Stimulated activated naive CD4-positive, alpha-beta T cell treated with Interleukin-2 at 50 U/mL for 16 hours (primary cell): ENCODE data around the gene SPG7.
"Not testable (repeated sequence)": the region's sequence is repeated elsewhere in the genome, so short reads cannot be mapped to it uniquely, and the experiment has no call there.

Experiments
- DNase-seq: peaks from one replicate; lab custom pipeline; 2025; lab: John Stamatoyannopoulos, UW

The SPG7 gene

DNA sequence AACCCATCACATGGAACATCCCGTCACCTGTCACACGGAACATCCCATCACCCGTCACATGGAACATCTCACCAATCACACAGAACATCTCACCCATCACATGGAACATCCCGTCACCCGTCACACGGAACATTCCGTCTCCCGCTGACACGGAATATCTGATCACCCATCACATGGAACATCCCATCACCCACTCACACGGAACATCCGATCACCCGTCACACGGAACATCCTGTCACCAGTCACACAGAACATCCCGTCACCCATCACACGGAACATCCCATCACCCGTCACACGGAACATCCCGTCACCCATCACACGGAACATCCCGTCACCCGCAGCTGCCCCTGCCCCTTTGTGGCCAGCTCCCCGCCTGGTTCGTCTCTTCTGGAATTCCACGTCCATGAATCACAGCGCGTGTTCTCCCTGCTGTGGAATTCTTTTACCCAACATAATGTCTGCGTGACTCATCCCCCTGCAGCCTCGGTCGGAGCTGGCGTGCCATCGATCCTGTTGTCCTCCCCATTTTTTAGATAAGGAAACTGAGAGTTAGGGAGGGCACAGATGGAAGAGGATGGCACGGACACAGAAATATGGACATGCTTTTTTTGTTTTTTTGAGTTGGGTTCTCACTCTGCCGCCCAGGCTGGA, 73.0 kb downstream of the SPG7 start:
- DNase-seq, result no peak

DNA sequence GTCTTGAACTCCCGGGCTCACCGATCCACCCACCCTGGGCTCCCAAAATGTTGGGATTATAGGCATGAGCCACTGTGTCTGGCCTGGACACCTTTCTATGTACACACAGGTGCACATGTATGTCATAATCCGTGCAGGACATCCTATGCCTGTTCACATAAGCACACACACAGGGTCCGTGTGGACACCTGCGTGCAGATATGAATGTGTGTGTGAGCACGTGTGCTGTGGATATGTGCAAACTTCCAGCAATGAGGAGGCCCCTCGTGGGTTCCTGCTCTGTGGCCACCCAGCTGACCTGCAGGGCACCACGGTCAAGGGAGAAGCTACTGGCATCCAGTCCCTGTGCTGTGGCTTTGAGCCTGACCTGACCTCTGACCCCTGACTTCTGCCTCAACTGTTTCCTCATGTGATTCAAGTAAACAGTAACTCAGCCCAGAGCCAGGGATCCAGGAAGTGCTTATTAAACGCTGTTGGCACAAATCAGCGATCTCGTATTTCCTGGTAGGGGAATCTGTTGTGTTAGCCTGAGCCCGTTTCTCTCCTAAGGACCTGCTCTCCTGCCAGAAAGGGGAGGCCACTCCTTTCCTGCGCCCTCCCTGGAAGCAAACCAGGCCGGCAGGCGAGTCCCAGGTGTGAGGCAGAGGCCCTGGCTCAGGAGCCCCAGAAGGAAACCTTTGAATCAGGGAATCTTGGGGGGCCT, 73.8 kb downstream of the SPG7 start:
- no peak for DNase-seq

DNA sequence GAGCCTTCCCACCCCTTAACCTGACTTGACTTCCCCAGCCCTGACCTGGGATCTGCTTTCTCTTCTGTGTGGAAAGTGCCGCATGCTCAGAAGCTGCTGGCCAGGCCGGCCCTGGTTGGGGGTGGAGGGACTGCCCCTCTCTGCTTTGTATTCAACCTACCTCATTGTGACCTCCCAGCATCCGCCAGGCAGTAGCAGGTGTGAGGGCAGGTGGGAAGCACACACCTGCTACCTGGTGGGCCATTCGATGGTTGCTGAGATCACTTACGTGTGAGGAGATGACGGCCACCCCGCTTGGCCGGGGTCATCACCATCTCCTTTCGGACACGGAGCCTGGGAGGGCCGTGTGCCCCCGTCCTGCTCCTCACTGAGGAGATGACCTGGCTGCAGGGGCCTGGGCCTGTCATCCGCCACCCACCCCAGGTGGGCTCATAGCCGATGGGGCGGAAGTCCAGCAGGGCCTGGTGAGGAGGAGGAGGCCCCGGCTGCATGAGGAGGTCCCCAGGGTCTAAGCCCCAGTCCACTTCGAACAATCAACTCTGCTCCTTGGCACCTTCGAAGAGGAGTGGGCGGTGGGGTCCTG, 74.5 kb downstream of the SPG7 start:
- no peak for DNase-seq

DNA sequence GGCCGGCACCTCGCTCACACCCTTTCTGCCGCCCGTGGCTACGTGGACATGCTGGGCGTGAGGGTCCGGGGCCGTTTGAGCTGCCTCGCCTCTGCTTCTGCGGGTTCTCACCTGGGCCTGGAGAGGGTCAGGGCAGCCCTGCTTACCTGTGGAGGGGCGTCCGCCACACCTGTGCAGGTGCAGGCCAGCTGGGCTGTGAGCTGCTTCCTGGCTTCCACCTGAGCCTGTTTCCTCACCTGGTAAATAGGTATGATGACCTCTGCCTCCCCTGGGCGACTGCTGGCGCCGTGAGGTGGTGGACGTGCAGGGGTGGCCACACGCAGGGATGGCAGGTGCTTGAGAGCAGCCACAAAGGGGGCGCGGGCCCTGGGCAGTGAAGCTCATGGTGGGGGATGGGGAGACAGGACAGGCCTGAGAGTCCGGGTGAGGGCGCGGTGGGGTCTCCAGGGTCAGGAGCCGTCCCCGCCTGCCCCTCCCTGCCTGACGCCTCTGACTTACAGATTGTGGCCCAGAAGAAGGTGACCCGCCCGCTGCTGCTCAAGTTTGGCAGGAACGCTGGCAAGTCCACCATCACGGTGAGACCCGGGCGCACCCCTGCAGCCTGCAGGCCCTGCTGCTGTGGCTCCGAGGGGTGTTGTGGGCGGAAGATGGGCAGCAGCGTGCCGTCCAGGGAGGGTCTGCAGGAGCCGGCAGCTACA, 75.1 kb downstream of the SPG7 start:
- DNase-seq, result no peak

DNA sequence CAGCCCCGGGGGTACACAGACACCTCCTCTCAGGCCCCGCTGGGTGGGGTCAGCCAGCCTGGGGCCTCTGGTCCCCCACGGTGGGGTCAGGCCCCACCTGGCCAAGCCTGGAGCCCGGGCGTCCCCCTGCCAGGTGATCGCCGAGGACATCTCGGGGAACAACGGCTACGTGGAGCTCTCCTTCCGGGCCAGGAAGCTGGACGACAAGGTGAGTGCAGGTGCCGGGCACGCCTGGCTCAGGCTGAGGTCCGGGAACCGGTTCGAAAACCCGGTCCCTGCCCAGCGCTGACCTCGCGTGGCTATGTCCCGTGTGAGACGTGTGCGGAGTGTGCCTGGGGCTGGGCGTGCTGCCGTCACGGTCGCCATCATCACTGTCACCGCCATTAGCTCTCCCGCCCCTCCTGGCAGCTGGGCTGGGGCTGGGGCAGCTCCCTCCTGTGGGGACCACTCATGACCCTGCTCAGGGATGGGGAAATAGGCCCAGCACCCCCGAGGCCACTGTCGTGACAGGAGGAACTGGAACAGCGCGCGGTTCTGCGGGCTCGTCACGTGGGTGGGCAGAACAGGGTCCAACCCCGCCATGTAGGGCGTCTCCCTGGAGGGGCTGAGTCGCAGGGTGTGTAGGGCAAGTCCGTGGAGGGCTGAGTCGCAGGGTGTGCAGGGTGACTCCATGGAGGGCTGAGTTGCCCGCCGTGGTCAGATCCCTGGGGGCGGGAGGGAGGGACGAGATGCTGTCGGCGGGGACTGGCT, 75.9 kb downstream of the SPG7 start:
- no peak for DNase-seq

DNA sequence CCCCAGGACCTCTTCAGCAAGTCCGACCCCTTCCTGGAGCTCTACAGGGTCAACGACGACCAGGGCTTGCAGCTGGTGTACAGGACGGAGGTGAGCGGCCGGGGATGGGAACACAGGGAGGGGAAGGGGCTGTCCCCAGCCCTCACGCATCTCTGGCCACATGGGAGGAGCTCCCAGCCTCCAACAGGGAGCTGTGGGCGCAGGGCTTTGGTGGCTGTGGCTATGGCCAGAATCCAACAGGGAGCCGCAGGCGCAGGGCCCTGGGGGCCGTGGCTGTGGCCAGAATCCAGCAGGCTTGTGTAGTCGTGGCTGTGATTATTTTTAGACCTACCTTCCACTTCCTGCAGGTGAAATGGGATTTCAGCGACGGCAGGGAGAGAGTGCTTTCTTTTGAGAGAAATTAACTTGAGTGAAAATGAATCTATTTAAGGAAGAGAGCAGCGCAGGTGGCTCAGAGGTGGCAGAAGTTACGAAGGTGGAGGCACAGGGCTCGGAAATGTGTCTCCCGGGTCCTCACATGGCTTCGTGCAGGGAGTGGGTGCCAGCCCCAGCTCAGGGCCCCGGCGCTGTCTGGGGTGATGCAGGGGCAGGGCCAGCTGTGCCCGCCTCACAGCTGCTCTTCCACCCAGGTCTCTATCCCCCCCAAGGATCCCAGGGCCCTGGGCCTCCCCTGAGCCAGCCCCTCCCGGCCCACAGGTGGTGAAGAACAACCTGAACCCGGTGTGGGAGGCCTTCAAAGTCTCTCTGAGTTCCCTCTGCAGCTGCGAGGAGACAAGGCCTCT, 76.8 kb downstream of the SPG7 start:
- DNase-seq, result no peak

DNA sequence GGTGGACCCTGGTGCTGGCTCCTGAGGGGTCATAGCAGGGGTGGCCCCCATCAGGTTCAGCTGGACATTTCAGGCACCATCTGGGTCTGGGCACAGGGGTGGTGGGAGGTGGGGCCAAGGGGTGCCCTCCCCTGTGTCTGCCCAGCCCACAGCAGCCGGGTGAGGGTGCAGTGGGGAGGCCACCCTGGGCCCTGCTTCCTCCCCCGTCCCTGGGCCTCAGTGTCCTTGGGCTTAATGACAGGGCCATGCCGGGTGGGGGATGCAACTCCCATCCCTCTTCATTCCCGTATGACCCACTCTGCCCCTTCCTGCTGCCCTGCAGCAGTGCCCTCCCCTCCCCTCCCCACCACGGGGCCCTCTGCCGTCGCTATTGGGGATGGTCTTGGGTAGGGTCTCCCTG, 78.0 kb downstream of the SPG7 start:
- no peak for DNase-seq

DNA sequence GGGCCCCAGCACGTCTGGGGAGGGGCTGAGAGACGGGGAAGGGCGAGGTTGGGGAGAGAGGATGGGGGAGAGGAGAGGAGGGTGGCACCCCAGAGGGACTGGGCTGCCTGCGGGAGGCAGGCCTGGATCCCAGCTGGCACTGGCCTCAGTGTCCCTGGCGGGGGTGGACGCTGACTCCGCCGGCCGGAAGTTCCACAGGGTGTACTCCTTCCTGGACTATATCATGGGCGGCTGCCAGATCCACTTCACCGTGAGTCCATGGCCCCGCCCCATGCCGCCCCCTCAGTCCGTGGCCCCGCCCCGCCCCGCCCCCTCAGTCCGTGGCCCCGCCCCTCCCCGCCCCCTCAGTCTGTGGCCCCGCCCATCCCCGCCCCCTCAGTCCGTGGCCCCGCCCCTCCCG, 78.7 kb downstream of the SPG7 start:
- DNase-seq, result no peak

DNA sequence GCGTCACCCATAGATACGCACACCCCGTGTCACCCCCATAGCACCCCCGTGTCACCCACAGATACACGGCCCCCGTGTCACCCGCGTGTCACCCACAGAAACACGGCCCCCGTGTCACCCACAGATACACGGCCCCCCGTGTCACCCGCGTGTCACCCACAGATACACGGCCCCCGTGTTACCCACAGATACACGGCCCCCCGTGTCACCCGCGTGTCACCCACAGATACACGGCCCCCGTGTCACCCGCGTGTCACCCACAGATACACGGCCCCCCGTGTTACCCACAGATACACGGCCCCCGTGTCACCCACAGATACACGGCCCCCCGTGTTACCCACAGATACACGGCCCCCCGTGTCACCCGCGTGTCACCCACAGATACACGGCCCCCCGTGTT, 79.5 kb downstream of the SPG7 start:
- not testable (repeated sequence) for DNase-seq

DNA sequence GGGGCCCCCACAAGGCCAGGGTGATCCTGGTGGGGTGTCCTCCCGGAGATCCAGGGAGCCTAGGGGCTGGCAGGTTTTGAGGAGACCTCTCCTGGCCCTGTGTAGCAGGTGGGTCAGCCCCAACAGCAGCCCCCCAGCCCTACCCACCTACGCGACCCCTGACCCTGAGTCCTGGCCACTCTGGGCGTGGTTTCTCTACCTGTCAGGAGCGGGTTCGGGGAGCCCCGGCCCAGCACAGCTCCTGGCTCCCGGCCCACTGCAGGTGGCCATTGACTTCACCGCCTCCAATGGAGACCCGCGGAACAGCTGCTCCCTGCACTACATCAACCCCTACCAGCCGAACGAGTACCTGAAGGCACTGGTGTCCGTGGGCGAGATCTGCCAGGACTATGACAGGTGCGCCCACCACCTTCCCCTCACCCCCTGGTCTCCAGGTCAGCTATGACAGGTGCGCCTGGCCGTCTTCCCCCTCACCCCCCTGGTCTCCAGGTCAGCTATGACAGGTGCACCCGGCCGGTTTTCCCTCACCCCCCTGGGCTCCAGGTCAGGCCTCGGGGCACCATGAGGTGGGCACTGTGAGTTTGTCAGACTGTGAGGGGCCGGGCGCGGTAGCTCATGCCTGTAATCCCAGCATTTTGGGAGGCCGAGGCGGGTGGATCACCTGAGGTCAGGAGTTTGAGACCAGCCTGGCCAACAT, 80.4 kb downstream of the SPG7 start:
- no peak for DNase-seq

DNA sequence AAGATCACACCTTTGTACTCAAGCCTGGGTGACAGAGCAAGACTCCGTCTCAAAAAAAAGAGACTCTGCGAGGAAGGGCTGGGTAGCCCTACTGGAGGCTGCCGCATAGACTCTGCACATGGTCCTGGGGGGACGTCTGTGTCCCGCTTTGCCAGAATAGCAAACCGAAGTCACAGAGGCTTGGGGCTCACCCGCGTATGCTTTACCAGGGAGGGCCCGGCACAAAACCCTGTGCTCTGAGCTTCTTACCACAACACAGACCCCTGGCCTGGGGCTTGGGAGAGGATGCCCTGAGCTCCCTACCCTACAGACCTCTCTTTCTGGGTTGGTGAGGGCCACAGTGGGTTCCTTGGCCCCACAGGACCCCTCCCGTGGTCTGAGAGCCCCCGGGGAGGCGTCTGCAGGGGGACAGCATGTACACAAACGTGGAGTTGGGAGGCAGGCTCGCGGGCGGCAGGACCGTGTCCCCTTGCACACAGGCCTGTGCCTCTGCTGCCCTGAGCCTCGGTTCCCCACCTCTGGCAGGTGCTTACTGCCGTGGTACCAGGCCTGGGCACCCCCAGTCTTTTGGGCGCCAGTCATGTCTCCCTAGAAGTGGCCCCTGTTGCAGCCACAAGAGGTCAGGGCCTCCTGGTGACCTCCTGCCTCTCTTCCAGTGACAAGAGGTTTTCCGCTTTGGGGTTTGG, 81.2 kb downstream of the SPG7 start:
- no peak for DNase-seq

DNA sequence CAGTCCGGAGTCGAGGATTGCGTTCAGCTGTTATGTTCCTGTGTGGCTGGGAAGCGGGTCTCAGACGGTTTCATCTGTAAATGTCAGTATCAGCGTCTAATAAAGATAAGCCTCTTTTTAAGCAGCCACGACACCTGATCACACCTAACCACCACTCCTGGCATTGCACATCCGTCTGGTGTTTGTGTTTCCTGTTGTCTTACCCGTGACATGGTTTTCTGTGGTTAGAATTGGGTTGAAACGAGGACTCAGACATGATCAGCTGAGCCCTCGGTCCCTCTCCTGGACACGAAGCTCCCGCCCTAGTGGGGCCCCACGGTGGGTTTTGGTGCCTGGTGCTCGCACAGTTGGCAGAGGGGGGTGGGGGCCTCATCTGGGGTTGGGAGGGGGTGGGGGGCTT, 85.6 kb downstream of the SPG7 start:
- peak; percentile 27 for DNase-seq

DNA sequence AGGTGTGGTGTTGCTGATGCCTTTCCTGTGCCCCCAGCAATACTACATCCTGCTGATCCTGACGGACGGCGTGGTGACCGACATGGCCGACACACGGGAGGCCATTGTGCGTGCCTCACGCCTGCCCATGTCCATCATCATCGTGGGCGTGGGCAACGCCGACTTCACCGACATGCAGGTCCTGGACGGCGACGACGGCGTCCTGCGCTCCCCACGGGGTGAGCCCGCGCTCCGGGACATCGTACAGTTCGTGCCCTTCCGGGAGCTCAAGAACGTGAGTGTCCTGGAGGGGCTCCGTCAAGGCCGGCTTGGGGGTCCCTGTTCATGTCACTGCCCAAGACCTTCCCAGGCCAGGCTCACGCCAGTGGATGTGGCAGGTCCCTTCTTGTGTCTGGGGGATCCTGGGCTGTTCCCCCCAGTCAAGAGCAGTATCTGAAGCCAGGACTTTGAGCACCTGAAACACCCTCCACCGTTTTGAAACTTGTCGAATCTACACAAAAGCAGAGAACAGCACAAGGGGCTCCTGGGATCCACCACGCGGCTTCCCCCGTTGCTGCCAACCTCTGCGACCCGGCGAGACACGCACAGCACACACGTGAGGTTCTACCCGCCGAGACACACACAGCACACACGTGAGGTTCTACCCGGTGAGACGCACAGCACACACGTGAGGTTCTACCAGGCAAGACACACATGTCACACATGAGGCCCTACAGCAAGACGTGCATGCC, 87.3 kb downstream of the SPG7 start:
- no peak for DNase-seq

DNA sequence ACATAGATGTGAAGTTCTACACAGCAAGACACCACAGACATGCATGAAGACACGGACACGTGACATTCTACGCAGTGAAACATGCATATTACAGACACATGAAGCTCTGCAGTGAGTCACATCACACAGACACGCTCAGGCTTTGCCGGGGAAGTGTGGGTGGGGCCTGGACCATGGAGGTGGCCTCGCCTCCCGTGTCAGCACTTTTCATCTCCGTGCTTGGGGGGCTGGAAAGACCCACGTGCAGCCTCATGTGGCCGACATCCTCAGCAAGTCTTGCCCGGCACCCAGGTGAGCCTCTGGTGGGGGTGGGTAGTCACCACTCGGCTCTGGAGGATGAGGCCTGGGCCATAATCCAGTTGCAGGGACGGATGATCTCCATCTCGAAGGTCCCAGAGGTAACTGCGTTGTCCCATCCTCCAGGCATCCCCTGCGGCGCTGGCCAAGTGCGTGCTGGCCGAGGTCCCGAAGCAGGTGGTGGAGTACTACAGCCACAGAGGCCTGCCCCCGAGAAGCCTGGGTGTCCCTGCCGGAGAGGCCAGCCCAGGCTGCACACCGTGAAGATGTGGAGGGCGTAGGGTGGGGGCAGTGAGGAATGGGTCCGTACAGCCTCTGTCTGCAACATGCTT, 88.0 kb downstream of the SPG7 start:
- DNase-seq, result no peak

DNA sequence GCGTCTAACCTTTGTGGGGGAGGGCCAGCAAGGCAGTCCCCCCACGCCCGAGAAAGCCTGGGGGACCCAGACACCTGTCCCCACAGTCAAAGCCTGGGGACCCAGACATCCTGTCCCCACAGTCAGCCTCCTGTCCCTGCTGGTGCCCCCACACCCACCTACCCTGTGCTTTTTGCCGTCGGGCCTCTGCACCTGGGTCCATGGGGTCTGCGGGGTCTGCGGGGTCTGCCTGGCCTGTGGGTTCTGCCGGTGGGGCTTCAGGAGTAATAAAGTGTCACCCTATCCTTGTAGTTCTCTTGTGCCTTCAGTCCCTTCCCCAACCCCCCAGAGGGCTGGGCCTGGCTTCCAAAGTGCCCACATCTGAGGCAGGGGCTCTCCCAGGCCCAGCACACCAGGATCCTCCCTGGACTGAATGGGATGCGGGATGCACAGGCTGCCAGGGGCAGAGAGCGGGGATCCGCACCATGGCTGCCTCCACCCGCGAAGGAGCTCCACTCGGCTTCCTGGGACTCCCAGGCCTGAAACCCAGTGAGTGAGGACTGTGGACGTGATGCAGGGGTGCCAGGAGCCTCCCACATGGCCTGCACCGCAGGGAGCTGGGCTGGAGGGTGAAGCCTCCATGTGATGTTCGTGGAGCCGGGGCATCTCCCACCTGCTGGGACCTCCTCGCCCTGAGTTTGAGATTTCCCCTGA, 88.9 kb downstream of the SPG7 start:
- no peak for DNase-seq

DNA sequence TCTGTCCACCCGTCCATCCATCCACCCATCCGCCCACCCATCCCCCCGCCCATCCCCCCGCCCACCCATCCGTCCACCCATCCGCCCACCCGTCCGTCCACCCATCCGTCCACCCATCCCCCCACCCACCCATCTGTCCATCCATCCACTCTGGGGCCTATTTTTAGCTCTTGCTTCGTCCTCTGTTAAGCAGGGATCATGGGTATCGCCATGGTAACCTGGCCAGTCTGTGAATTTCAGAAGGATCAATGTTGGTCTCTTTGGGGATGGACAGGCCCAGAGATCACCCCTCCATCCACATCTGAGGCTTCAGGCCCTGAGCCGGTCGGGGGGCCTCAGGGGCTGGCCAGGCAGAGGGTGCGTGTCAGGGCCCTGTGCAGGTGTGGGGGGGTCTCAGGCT, 90.0 kb downstream of the SPG7 start:
- DNase-seq, result no peak

DNA sequence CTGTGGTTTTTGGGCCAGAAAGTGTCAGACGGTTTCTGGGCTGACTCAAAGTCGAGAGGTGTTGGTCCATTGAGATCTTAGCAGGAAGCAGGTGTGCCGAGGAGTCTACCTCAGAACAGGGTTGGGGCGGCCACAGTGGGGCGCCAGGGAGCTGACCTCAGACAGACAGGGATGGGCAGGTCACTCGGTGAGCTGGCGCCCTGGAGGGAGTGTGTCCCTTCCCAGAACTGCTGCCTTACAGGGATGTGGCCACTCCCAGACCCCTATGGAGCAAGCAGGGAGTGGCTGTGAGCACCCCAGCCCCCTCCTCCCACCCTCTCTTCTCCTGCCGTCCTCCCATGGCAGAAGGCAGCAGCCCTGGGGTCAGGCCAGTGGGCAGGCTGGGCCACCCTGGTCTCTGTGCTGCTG, 91.3 kb downstream of the SPG7 start:
- DNase-seq, result no peak

DNA sequence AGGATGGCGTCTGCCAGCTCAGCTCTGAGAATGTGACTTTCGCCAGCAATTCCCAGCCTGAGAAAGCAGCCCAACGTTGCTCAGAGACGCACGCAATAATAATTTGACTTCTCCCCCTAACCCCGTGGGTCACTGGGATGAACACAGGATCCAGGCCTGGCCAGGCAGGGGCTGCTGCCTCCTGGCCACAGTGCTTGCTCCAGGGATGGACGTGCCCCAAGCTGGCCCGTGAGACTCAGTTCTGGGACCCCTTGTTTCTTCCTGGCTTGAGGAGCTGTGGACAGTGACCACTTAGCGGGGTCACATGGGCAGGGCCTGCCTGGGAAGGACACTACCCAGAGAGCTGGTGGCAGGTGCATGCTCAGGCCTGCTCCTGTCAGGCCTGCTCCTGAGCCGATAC, 91.7 kb downstream of the SPG7 start:
- no peak for DNase-seq

DNA sequence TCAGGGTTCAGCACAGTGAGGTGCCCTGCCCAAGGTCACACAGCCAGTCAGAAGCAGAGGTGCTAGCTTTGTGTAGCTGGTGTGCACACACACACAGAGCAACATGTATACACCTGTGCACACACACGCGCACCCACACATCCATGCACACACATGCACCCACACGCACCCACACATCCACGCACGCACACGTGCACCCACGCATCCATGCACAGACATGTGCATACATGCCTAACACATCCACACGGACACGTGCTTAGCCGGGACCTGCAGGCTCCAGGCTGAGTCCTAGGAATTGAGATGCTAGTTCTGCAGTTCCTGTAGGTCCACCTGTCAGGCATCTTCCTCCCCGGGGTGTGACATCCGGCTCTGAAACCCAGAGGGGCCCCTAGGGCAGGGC, 92.2 kb downstream of the SPG7 start:
- DNase-seq, result no peak
